ENCODE measurements around the gene TRIM34. TPM values are rescaled to one million over a fixed set of nuclear protein-coding genes. Genes with fewer than 3 reads are reported as not detected.
A peak's percentile ranks its signal among the peaks of the same experiment; 100 is the strongest.
"Not testable (repeated sequence)": the region's sequence is repeated elsewhere in the genome, so short reads cannot be mapped to it uniquely, and the experiment has no call there.

TRIM34 gene
- total RNA-seq, 1 experiment from 2014 or later = 0.66 TPM

DNA sequence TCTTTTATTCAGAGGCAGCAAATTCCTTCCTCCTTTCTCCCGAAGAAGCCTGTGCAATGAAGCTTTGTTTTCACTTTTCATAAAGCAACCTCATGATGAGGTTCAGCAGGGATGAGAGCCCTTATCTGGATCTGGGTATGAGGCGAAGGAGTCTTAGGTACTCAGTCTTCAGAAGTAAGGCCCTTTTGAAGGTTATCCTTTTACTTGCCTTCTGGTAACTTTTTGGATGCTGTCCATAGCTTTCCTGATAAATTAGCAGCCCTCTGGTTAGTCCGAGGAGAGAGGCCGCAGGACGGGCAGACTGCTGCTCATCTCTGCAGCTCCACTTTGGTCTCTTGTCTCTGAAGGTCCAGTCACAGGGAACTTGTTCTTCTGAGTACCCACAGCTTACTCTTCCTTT is 65.9 kb downstream of the TRIM34 start (continued):
- TF ChIP-seq, protein P1, sequence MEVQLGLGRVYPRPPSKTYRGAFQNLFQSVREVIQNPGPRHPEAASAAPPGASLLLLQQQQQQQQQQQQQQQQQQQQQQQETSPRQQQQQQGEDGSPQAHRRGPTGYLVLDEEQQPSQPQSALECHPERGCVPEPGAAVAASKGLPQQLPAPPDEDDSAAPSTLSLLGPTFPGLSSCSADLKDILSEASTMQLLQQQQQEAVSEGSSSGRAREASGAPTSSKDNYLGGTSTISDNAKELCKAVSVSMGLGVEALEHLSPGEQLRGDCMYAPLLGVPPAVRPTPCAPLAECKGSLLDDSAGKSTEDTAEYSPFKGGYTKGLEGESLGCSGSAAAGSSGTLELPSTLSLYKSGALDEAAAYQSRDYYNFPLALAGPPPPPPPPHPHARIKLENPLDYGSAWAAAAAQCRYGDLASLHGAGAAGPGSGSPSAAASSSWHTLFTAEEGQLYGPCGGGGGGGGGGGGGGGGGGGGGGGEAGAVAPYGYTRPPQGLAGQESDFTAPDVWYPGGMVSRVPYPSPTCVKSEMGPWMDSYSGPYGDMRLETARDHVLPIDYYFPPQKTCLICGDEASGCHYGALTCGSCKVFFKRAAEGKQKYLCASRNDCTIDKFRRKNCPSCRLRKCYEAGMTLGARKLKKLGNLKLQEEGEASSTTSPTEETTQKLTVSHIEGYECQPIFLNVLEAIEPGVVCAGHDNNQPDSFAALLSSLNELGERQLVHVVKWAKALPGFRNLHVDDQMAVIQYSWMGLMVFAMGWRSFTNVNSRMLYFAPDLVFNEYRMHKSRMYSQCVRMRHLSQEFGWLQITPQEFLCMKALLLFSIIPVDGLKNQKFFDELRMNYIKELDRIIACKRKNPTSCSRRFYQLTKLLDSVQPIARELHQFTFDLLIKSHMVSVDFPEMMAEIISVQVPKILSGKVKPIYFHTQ (CRISPR knock-in tag; IDR thresholded peaks at IDR 0.05) = no peak
- no peak for TF ChIP-seq GRHL2 (CRISPR knock-in tag; IDR thresholded peaks at IDR 0.05; ENCODE audit: insufficient replicate concordance, severe bottlenecking)
- TF ChIP-seq, protein P2, sequence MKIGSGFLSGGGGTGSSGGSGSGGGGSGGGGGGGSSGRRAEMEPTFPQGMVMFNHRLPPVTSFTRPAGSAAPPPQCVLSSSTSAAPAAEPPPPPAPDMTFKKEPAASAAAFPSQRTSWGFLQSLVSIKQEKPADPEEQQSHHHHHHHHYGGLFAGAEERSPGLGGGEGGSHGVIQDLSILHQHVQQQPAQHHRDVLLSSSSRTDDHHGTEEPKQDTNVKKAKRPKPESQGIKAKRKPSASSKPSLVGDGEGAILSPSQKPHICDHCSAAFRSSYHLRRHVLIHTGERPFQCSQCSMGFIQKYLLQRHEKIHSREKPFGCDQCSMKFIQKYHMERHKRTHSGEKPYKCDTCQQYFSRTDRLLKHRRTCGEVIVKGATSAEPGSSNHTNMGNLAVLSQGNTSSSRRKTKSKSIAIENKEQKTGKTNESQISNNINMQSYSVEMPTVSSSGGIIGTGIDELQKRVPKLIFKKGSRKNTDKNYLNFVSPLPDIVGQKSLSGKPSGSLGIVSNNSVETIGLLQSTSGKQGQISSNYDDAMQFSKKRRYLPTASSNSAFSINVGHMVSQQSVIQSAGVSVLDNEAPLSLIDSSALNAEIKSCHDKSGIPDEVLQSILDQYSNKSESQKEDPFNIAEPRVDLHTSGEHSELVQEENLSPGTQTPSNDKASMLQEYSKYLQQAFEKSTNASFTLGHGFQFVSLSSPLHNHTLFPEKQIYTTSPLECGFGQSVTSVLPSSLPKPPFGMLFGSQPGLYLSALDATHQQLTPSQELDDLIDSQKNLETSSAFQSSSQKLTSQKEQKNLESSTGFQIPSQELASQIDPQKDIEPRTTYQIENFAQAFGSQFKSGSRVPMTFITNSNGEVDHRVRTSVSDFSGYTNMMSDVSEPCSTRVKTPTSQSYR (CRISPR knock-in tag; IDR thresholded peaks at IDR 0.05) = no peak

DNA sequence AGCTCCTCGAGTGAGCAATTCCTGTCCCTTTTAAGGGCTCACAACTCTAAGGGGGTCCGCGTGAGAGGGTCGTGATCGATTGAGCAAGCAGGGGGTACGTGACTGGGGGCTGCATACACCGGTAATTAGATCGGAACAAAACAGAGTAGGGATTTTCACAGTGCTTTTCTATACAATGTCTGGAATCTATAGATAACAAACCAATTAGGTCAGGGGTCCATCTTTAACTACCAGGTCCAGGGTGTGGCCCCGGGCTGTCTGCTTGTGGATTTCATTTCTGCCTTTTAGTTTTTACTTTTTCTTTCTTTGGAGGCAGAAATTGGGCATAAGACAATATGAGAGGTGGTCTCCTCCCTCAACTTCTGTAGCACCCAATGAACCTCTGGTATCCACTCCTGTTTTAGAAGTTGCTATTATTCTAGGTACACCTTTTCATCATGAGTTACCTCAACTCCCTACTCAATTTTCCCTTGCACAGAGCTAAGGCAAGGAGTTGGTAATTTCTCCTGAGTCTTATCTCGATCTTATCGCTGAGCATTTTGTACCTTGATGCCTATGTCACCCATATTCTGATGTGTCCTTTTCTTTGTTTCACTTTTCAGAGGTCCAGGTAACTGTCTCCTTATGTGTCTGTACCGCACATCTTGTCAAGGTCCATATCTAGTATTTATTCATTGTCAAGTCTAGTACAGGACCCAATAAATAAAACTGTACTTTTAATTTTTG is 66.6 kb downstream of the TRIM34 start:
- DNase-seq (ENCODE audit: low spot score); H3K27me3 Mint-ChIP-seq (ENCODE audit: low read depth); POLR2A ChIA-PET; CTCF ChIA-PET; ATAC-seq: not testable (repeated sequence)
- H3K4me3 Mint-ChIP-seq = peak overlapping the region; percentile 75
- H3K27ac Mint-ChIP-seq = peak overlapping the region; percentile 99; the same call in 1 of the 2 replicates
- peaks cover 21% of the 10 kb centered on the region for H3K36me3 Mint-ChIP-seq
- H3K9me3 Mint-ChIP-seq = peaks cover 10% of the 10 kb centered on the region
- peaks cover 53% of the 10 kb centered on the region for H3K4me1 Mint-ChIP-seq

DNA sequence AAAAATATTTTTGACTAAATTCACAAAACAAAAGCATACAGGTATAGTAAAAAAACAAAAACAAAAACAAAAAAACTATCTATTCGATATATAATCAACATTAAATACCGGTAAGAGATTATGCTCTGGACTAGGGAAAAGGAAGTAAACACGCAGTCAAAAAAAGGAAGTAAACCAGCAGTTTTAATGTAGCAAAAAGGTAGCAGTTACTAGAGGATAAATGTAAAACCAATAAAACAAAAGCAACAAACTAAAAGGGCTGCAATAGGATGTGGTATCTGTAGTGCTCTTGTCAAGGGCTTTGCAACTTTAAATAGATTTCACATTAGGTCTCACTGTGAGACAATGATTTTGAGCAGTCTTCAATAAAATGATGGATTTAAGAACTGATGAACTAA is 67.2 kb downstream of the TRIM34 start:
- peak overlapping the region; percentile 61; the same call in 1 of the 2 replicates for H3K27ac Mint-ChIP-seq
- ChIA-PET POLR2A (no interaction called here), CTCF (no interaction called here)
- H3K4me1 Mint-ChIP-seq = peaks cover 53% of the 10 kb centered on the region
- H3K27me3 Mint-ChIP-seq (ENCODE audit: low read depth) = no peaks in the 10 kb centered on the region
- H3K4me3 Mint-ChIP-seq = peak overlapping the region; percentile 75
- peaks cover 10% of the 10 kb centered on the region for H3K9me3 Mint-ChIP-seq
- H3K36me3 Mint-ChIP-seq = peaks cover 26% of the 10 kb centered on the region
- no peak for DNase-seq (ENCODE audit: low spot score)
- no peak for ATAC-seq
- TF ChIP-seq NR3C1 (CRISPR knock-in tag; conservative IDR thresholded peaks at IDR 0.05; ENCODE audit: low read depth) (no peak), ZNF121 (CRISPR knock-in tag; IDR thresholded peaks at IDR 0.05) (no peak), NFYB (CRISPR knock-in tag; conservative IDR thresholded peaks at IDR 0.05; ENCODE audit: low read depth) (no peak), ELF4 (CRISPR knock-in tag; IDR thresholded peaks at IDR 0.05; ENCODE audit: low read depth) (no peak), NR1H2 (CRISPR knock-in tag; IDR thresholded peaks at IDR 0.05) (no peak), FOXJ3 (CRISPR knock-in tag; IDR thresholded peaks at IDR 0.05; ENCODE audit: borderline replicate concordance) (no peak), TEAD1 (CRISPR knock-in tag; IDR thresholded peaks at IDR 0.05) (no peak), ATF1 (CRISPR knock-in tag; IDR thresholded peaks at IDR 0.05) (no peak)
- TF ChIP-seq, protein P2 (CRISPR knock-in tag; IDR thresholded peaks at IDR 0.05) = no peak
- TF ChIP-seq, protein P3, sequence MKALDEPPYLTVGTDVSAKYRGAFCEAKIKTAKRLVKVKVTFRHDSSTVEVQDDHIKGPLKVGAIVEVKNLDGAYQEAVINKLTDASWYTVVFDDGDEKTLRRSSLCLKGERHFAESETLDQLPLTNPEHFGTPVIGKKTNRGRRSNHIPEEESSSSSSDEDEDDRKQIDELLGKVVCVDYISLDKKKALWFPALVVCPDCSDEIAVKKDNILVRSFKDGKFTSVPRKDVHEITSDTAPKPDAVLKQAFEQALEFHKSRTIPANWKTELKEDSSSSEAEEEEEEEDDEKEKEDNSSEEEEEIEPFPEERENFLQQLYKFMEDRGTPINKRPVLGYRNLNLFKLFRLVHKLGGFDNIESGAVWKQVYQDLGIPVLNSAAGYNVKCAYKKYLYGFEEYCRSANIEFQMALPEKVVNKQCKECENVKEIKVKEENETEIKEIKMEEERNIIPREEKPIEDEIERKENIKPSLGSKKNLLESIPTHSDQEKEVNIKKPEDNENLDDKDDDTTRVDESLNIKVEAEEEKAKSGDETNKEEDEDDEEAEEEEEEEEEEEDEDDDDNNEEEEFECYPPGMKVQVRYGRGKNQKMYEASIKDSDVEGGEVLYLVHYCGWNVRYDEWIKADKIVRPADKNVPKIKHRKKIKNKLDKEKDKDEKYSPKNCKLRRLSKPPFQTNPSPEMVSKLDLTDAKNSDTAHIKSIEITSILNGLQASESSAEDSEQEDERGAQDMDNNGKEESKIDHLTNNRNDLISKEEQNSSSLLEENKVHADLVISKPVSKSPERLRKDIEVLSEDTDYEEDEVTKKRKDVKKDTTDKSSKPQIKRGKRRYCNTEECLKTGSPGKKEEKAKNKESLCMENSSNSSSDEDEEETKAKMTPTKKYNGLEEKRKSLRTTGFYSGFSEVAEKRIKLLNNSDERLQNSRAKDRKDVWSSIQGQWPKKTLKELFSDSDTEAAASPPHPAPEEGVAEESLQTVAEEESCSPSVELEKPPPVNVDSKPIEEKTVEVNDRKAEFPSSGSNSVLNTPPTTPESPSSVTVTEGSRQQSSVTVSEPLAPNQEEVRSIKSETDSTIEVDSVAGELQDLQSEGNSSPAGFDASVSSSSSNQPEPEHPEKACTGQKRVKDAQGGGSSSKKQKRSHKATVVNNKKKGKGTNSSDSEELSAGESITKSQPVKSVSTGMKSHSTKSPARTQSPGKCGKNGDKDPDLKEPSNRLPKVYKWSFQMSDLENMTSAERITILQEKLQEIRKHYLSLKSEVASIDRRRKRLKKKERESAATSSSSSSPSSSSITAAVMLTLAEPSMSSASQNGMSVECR (CRISPR knock-in tag; IDR thresholded peaks at IDR 0.05; ENCODE audit: borderline replicate concordance) = no peak
- TF ChIP-seq, protein P1 (CRISPR knock-in tag; IDR thresholded peaks at IDR 0.05) = no peak
